ENCODE measurements around the gene CIDEA. TPM values are rescaled to one million over a fixed set of nuclear protein-coding genes. Genes with fewer than 3 reads are reported as not detected.

The CIDEA gene, protein sequence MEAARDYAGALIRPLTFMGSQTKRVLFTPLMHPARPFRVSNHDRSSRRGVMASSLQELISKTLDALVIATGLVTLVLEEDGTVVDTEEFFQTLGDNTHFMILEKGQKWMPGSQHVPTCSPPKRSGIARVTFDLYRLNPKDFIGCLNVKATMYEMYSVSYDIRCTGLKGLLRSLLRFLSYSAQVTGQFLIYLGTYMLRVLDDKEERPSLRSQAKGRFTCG
- not detected in 2 replicates for total RNA-seq

DNA sequence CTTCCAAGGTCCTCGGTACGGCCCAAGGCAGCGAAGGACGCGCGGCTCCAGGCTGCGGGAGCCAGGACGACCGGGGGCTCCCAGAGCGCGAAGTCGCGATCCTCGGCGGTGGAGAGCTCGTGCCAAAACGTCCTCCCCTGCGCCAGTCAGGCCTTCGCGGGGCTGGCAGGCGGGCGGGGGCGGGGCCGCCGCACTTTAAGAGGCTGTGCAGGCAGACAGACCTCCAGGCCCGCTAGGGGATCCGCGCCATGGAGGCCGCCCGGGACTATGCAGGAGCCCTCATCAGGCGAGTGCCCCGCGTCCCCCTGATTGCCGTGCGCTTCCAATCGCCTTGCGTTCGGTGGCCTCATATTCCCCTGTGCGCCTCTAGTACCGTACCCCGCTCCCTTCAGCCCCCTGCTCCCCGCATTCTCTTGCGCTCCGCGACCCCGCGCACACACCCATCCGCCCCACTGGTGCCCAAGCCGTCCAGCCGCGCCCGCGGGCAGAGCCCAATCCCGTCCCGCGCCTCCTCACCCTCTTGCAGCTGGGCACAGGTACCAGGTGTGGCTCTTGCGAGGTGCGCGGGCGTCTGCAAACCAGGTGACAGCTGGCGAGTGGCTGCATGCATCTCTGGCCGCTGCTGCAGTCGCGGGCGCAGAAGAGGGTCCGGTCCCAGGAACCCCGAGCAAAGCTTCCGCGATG, at the start of gene CIDEA:
CIDEA (plus strand) TSS at position 226 of the 684 bp plus-strand sequence; CDS start at position 249, 23 bp downstream.

DNA sequence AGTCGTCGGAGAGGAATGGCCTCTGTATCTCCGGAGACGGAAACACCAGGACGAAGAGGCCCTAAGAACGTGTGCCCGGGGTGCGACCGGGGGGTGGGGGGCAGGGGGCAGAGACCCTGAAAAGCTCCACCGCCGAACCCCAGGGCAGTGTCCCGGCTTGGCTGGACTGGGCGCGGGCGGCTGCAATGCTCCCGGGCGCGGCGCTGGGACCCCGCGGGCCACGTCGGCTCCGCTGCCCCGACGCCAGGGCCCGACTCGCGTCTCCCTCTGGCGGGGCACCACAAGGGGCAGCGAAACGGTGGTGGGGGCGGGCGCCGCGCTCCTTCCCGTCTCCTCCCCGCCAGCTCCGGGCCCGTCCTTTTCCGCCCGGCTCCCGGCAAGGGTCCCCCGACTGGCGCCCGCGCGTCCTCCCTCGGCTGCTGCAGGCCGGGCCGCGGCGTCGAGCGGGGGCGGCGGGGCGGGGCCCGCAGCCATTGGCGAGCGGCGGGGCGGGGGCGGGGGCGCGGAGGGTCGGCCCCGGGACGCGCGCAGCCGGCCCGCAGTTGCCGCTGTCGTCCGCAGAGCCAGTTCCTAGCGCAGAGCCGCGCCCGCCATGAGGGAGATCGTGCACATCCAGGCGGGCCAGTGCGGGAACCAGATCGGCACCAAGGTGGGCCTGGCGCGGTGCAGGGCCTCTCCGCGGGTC, 53.7 kb downstream of the CIDEA start, which contains the start of gene TUBB6:
TUBB6 (plus strand) TSS at position 541 of the 685 bp plus-strand sequence; CDS start at position 593, 52 bp downstream.

Other genes with a start within 250 kb of the CIDEA start
- gene ANKRD62, start 160.5 kb upstream of the CIDEA start, total RNA-seq = under 0.01 TPM in 1 of 2 replicates, not detected in the other
- gene TUBB6, start 53.9 kb downstream of the CIDEA start, total RNA-seq = 471 and 805 TPM in 2 replicates
- 40.0 and 44.1 TPM in 2 replicates for gene AFG3L2, start 122.9 kb downstream of the CIDEA start, total RNA-seq
- gene PRELID3A, start 153.6 kb downstream of the CIDEA start, total RNA-seq = 4.8 and 7.8 TPM in 2 replicates